AG04449 (cell line): Measurements from ENCODE around the gene SLC2A1.

ENCODE experiments used
- CTCF ChIA-PET: fragments of 350-600 bp; formaldehyde crosslinking; extraction: SDS; loops from one replicate; lab custom pipeline; 2021; ENCODE audit warnings: antibody characterized with exemption; lab: Yijun Ruan, JAX
- POLR2A ChIA-PET: fragments of 400-600, 350-600 bp; formaldehyde crosslinking; extraction: SDS; loops from one replicate; lab custom pipeline; 2020; ENCODE audit warnings: antibody characterized with exemption, inconsistent platforms; lab: Yijun Ruan, JAX
- DNase-seq: peaks from one replicate; pipeline ENCODE4 v3.0.0-alpha.2; 2010; ENCODE audit warnings: low read depth, low spot score
- H3K4me3 ChIP-seq: 2 replicates; pipeline ENCODE4 v1.5.1; 2011; ENCODE audit warnings: low read depth, mild to moderate bottlenecking, control low read depth, low read length
- CTCF ChIP-seq: IDR thresholded peaks from one replicate; pipeline ENCODE4 v1.5.1; 2011; ENCODE audit warnings: mild to moderate bottlenecking, moderate library complexity, low read length, control low read depth, inconsistent platforms; ENCODE audit not compliant: insufficient read depth; ENCODE audit errors: missing control alignments

SLC2A1 gene

GRCh38 chr1:42935313-42935895, 23.3 kb downstream of the SLC2A1 start:
- POLR2A ChIA-PET: interaction anchor here (1.0 to 2.4 kb wide), 4 partner anchors 9 to 169 kb away, joined by 3 to 13 read pairs (median 4); partner anchors contain the start of genes C1orf50, P3H1 and SLC2A1
- TF ChIP-seq CTCF: no peak
- no peak for DNase-seq
- H3K4me3 ChIP-seq: no peak overlapping the region
- CTCF ChIA-PET: interaction anchor here (0.7 to 6.3 kb wide), 6 partner anchors 12 to 139 kb away, joined by 3 to 67 read pairs (median 6); no protein-coding TSS in a partner anchor

GRCh38 chr1:42934541-42935312, 23.9 kb downstream of the SLC2A1 start:
- TF ChIP-seq CTCF: no peak
- DNase-seq: no peak
- POLR2A ChIA-PET: interaction anchor here (1.2 to 1.3 kb wide), 2 partner anchors 8 to 168 kb away, joined by 3 read pairs; partner anchors contain the start of genes C1orf50 and P3H1
- H3K4me3 ChIP-seq: no peak overlapping the region
- CTCF ChIA-PET: interaction anchor here (0.7 to 6.3 kb wide), 6 partner anchors 11 to 140 kb away, joined by 3 to 67 read pairs (median 6); no protein-coding TSS in a partner anchor

GRCh38 chr1:42933610-42934491, 24.8 kb downstream of the SLC2A1 start:
- no peak for TF ChIP-seq CTCF
- CTCF ChIA-PET: interaction anchor here (0.9 to 6.3 kb wide), 4 partner anchors 10 to 141 kb away, joined by 4 to 67 read pairs (median 6); no protein-coding TSS in a partner anchor

GRCh38 chr1:42933060-42933586, 25.5 kb downstream of the SLC2A1 start:
- TF ChIP-seq CTCF: no peak
- no peak overlapping the region for H3K4me3 ChIP-seq
- ChIA-PET CTCF (interaction anchor here (1.4 to 2.3 kb wide), 4 partner anchors 11 to 140 kb away, joined by 4 to 25 read pairs (median 5); no protein-coding TSS in a partner anchor), POLR2A (no interaction called here)
- DNase-seq: no peak

More at GRCh38 chr1:42933610-42934491, 24.8 kb downstream of the SLC2A1 start:
- DNase-seq: no peak
- POLR2A ChIA-PET: no interaction called here
- no peak overlapping the region for H3K4me3 ChIP-seq

- CTCF ChIA-PET: interaction anchor here (1.4 to 2.3 kb wide), 5 partner anchors 10 to 140 kb away, joined by 3 to 25 read pairs (median 5); no protein-coding TSS in a partner anchor
- no peak overlapping the region for H3K4me3 ChIP-seq
- no peak for DNase-seq
- no peak for TF ChIP-seq CTCF
- POLR2A ChIA-PET: no interaction called here
Measured at GRCh38 chr1:42932442-42932941, 26.2 kb downstream of the SLC2A1 start.
